GM21576 (cell line): ENCODE results near the gene SETD2.

Experiments
- ATAC-seq: cut with Tn5 transposase; IDR thresholded peaks from one replicate; pipeline ENCODE4 v1.9.1; 2021; ENCODE audit warnings: mild to moderate bottlenecking, moderate library complexity; ENCODE audit not compliant: unreplicated experiment

Gene SETD2

DNA sequence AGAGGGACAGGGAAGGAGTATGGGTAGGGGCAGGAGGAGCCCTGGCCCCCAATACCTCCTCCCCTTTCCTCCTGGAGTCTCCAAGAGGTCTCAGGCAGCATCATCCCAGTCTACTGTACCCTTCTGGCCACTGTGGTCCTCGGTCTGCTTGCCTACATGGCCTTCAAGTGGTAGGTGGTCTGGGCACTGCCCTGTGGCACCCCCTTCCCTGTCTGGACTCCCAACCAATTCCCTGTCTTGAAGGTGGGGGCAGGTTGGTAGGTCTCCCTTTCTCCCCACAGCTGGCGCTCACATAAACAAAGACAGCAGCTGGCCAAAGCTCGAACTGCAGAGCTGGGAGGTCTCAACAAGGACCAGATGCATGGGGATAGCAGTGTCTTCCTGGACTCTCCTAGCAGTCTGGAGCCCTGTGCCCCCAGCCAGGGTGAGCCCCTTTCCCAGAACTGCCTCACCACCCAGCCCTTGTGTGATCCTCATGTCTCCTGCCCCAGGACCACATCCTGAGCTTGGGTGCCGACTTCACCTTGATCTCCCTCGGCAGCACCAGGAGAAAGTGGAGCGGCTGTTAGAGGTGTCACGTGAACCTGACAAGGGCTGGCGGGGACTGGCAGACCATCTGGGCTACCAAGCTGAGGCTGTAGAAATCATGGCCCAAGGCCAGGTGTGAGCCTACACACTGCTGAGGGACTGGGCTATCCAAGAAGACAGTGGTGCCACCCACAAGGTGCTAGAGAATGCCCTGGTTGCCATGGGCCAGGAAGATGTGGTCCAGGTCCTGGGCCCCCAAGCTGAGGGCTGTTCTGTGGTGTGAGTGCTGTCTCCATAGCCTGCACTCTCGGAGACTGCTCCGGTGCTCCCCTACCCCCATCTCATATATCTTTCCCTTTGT lies 151.3 kb downstream of the SETD2 start:
- no peak for ATAC-seq

DNA sequence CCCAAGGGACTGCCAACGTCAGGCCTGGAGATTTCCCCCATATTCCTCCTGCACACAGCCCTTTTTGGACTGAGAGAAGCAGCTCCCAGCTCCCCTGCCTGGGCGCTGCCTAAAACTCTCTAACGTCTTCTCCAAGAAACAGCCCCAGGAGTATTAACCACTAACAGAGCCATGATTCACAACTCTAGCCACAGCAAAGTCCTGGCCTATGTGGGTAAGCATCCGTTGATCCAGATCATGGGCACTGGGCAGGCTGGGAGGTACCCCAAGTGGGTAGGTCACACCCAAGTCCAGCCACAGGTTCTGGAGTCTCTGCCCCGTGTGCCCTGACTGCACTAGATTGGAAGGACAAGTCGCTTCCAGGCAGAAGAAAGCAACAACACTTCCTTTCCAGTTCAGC lies 152.5 kb downstream of the SETD2 start:
- ATAC-seq, result no peak

DNA sequence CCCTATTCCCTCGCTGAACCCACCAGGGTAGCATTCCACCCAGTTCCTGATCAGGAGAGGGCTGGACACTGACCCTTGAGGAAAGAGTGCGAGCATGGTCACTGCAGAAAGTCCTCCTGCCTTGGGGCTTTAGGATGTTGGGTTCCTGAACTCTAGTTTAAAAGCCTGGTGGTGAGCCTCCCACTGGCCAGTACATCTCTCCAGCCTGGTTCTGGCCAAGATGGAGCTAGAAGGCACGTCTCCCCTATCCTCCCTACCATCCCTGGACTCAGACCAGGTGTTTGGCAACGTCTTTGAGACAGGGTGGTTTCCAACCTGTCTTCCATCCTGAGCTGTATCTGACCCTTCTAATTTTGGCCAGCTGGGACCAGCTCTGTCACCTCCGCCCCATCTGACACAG lies 153.0 kb downstream of the SETD2 start:
- ATAC-seq, result no peak

DNA sequence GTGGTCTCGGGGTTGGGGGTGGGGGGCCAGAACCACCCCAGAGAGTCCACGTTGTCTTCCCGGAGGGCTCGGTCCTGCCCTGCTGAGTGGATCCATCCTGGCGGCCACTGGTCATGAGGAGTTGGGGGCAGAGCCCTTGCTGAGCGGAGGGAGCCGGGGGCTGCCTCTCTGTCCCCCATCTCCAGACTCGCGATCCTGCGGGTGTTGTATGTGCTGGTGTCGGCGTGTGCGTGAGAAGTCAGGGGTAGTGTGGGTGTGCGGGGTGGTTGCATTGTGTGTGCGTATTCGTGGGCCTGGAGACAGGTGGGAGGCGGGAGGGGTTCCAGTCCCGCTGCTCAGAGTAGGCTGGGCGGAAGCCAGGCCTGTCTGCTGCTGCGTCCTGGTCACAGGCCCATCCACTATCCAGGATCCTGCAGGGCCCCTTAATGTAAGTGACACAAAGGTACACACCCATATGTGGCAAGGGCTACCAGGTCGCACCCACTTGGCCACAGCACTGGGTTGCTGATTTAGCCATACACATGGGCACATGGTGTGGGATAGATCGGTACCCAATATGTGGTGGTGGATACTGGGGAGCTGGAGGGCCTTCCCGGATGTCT lies 153.7 kb downstream of the SETD2 start:
- no peak for ATAC-seq

DNA sequence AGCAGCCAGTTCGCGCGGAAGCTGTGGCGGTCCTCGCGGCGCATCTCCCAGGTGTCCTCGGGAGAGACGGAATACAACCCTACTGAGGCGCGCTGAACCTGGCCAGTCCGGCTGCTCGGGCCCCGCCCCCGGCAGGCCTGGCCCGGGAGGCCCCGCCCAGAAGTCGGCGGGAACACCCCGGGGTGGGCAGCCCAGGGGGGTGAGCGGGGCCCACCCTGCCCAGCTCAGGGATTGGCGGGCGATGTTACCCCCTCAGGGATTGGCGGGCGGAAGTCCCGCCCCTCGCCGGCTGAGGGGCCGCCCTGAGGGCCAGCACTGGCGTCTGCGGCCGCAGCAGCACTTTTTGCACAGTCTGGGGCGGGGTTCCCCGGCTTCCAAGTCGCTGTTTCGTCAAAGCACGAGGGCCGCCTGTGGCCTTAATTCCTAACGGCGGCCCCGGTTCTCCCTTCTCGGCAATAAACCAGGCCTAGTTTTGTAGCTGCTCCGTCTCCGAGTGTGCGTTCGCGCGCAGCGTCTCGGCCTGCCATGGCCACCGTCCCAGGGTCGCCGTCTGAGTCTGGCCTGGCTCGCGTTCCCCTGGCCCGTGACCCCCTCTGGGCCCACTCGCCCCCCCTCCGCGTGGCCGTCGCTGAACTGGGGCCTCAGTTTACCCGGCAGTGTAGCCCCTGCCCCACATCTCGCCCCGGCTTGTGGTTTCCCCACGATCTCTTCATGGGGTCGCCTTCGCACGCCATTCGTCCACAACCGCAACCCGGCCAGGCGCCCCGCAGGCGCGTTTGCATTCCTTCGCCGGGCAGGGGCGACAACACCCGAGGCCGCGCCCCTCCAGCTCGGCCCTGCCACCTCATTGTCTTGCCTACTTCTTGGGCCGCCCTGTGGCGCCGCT lies 154.4 kb downstream of the SETD2 start:
- ATAC-seq, result peak; percentile 55

DNA sequence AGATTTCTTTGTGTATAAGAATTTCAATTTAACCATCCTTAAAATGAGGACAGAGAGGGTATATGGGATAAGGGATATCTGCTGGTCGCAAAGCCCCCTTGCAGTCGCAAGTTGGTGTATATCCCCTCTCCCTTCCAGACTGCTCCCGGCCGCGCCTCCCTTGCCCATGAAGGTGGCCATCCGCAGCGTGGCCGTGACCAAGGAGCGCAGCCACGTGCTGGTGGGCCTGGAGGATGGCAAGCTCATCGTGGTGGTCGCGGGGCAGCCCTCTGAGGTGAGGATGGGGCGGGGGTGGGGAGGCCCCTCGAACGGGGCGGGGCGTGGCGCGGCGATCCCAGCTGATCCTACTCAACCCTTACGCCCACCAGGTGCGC lies 155.1 kb downstream of the SETD2 start:
- ATAC-seq, result no peak

DNA sequence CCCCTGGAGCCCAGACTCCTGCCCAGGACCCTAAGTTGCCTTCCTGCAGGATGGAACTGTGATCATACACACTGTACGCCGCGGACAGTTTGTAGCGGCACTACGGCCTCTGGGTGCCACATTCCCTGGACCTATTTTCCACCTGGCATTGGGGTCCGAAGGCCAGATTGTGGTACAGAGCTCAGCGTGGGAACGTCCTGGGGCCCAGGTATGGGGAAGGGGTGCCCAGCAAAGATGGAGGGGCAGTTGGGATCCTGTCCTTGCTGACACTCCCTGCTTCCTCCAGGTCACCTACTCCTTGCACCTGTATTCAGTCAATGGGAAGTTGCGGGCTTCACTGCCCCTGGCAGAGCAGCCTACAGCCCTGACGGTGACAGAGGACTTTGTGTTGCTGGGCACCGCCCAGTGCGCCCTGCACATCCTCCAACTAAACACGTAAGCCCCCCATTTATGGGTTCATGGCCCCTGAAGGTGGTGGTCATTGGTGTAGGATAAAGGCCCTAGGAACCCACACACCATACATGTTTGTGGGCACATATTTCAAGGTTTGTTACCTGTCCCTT lies 155.6 kb downstream of the SETD2 start:
- ATAC-seq, result no peak

DNA sequence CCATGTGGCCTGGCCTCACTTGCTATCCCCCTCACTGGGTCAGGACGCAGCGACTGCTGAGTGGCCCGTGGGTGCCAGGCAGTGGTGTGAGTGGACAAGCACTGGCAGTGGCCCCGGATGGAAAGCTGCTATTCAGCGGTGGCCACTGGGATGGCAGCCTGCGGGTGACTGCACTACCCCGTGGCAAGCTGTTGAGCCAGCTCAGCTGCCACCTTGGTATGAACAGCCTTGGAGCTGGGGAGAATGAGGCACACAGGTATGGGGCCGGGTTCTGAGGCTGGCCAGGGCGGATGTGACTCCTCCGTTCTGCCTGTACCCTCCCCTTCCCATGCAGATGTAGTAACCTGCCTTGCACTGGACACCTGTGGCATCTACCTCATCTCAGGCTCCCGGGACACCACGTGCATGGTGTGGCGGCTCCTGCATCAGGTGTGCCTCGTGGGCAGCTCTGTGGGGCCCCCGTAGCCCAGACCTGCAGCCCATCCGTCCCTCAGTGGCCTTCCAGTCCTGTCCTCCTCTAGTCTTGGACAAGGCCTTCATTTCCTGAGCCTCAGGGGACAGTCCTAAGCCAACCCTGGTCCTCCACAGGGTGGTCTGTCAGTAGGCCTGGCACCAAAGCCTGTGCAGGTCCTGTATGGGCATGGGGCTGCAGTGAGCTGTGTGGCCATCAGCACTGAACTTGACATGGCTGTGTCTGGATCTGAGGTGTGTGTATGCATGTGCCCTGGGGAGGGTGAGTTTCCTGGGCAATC lies 156.3 kb downstream of the SETD2 start:
- no peak for ATAC-seq

DNA sequence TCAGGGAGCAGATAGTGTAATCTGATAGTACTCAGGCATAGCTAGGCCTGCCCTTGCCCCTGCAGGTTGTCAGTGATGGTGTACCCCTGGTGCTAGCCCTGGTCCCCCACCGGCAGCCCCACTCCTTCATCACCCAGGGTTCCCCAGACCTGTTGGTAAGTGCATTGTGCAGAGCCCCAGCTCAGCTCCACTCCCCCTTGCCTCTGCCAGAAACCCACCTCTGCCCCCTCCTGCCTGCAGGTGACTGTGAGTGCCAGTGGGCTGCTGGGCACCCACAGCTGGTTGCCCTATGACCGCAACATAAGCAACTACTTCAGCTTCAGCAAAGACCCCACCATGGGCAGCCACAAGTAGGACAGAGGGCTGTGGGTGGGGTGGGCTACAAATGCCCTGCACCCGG lies 156.9 kb downstream of the SETD2 start:
- no peak for ATAC-seq

DNA sequence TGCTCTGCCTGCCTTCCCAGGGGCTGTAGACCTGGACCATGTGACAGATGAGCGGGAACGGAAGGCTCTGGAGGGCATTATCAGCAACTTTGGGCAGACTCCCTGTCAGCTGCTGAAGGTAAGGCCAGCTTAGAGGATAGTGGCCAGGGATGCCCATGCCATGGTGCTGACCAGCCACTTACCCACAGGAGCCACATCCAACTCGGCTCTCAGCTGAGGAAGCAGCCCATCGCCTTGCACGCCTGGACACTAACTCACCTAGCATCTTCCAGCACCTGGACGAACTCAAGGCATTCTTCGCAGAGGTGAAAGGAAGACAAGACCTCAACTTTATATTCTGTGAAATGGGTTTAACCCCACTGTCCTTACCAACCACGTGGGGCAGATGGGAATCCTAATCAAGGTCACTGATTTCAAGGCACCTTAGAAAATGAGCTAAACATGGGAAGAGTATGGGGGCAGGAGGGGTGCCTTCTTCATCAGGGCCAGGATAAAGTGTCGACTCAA lies 157.7 kb downstream of the SETD2 start:
- ATAC-seq, result no peak

DNA sequence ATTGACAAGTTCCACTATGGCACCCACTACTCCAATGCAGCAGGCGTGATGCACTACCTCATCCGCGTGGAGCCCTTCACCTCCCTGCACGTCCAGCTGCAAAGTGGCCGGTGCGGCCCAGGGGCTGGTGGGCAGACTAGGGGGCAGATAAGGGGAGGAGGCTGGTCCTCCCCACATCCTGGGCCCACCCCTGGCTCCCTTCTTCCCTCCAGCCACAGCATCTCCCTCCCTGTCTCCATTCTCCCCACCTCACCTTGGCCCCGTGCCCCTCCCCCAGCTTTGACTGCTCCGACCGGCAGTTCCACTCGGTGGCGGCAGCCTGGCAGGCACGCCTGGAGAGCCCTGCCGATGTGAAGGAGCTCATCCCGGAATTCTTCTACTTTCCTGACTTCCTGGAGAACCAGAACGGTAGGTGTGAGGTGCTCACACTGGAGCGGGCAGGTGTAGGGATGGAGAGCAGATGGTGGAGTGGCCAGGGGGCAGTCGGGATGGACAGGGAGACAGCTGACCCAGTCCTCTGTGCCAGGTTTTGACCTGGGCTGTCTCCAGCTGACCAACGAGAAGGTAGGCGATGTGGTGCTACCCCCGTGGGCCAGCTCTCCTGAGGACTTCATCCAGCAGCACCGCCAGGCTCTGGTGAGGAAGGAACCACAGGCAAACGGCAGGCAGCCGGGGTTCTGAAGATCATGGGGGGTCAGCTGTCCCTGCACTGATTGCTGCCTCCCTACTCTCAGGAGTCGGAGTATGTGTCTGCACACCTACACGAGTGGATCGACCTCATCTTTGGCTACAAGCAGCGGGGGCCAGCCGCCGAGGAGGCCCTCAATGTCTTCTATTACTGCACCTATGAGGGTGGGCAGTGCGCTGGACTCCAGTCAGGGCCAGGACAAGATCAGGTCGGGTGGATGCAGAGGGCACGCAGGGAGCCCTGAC lies 158.4 kb downstream of the SETD2 start:
- ATAC-seq, result no peak

DNA sequence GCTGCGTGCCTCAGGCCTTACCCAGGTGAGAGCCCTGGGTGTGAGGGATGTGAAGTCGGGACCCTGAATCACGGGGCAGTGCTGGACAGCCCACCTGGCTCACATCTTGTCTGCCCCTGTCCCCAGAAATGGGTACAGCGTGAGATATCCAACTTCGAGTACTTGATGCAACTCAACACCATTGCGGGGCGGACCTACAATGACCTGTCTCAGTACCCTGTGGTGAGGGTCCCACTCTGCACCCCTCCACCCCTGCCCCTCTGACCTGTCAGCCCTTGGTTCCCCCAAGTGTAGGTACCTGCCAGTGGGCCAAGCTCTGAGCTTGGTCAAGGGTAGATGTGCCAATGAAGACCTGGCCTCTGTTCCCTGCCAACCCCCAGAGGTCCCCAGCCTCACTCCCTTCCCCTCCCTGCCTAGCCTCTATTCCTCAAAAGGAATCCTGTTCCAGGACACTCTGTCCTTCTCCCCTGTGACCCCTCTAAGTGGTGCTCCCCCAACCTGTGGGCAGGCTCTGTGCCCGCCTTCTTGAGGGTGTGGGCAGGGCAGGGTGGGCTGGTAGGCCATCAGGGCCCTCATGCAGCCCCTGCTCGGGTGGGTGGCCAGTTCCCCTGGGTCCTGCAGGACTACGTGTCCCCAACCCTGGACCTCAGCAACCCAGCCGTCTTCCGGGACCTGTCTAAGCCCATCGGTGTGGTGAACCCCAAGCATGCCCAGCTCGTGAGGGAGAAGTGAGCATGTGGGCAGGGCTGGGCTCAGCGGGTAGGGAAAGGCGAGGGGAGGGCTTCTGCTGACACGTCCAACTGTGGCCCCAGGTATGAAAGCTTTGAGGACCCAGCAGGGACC lies 159.3 kb downstream of the SETD2 start:
- no peak for ATAC-seq

DNA sequence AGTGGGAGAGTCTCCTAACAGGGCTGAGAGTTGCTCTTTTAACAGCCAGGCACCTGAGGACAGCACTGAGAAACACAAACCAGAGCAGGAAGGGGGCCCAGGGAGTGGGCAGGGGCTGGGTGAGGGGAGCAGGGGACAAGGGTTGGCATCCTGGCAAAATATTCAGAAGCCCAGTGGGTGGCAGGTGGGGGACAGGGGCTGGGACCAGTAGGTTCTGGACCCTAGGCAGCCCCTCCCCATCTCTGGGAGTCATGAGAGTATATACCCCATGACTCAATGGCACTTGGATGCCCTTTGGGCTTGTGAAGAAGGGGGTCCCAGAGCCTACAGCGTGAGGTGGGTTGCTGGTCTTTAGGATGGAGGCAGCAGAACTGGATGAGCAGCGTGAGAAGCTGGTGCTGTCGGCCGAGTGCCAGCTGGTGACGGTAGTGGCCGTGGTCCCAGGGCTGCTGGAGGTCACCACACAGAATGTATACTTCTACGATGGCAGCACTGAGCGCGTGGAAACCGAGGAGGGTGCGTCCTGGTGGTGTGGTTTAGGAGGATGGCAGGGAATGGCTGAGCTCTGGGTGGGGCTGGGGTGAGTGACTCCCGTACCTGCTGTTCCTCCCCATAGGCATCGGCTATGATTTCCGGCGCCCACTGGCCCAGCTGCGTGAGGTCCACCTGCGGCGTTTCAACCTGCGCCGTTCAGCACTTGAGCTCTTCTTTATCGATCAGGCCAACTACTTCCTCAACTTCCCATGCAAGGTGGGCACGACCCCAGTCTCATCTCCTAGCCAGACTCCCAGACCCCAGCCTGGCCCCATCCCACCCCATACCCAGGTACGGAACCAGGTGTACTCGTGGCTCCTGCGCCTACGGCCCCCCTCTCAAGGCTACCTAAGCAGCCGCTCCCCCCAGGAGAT lies 160.2 kb downstream of the SETD2 start:
- ATAC-seq, result no peak

DNA sequence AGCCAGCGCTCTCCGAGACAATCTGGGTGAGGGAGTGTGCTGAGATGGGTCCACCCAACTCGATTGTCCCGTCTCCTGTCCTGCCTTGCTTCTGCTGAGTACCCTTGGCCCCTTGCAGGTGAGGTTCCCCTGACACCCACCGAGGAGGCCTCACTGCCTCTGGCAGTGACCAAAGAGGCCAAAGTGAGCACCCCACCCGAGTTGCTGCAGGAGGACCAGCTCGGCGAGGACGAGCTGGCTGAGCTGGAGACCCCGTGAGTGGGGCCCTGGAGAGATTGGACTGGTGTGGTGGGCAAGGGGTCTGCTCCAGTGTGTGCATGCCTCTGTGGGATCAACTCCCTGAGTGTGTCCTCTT lies 160.9 kb downstream of the SETD2 start:
- ATAC-seq, result no peak

DNA sequence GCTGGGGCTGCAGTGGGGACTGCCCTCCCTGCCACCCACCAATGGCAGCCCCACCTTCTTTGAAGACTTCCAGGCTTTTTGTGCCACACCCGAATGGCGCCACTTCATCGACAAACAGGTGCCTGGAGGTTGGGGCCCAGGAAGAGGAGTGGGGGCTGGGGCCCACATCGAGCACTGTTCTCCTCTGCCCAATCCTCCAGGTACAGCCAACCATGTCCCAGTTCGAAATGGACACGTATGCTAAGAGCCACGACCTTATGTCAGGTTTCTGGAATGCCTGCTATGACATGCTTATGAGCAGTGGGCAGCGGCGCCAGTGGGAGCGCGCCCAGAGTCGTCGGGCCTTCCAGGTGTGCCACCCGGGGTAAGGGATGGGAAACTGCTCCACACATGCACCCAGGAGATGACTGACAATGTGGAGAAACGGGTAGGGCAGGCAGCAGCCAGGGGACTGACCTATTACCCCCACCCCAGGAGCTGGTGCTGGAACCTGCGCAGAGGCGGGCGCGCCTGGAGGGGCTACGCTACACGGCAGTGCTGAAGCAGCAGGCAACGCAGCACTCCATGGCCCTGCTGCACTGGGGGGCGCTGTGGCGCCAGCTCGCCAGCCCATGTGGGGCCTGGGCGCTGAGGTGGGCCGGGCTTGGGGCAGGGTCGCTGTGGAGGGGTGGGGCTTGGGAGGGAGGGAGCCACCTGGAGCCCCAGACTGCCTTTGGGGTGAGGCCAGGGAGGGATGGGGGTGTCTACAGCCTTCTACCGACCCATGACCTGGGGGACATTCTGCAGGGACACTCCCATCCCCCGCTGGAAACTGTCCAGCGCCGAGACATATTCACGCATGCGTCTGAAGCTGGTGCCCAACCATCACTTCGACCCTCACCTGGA lies 161.5 kb downstream of the SETD2 start:
- ATAC-seq, result no peak

DNA sequence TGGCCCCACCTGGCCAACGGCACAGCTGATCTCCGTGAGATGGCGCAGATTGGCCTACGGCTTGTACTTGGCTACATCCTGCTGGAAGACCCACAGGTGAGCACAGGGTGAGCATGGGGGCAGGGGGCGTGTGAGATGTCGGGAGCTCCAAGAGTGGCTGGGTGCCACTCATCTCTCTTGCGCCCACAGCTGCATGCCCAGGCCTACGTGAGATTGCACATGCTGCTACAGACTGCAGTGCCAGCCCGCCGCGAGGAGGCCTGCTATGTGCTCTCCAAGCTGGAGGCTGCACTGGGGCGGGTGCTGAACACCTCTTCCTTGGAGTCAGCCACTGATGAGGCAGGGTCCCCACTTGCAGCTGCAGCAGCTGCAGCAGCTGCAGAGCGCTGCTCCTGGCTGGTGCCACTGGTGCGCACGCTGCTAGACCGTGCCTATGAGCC lies 162.2 kb downstream of the SETD2 start:
- ATAC-seq, result no peak
